Measurements from ENCODE around the gene PTTG1IP.
A peak's percentile ranks its signal among the peaks of the same experiment; 100 is the strongest.

Gene PTTG1IP

DNA sequence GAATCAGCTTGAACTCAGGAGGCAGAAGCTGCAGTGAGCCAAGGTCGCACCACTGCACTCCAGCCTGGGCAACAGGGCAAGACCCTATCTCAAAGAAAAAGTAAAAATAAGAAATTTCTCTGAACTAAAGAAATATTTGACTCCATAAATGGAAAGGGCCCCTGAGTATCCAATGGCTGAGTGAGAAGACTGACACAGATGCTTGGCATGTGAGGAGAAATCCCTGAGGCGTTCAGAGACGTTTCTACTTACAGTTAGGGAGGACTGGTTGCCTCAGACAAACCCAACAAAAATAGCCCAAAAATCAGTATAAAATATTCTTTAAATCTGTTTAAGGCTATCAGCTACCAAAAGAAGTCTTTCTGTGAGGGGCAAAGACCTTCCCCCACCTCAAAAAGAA is 52.6 kb downstream of the PTTG1IP start:
- no peak for DNase-seq (ENCODE audit: low spot score)

DNA sequence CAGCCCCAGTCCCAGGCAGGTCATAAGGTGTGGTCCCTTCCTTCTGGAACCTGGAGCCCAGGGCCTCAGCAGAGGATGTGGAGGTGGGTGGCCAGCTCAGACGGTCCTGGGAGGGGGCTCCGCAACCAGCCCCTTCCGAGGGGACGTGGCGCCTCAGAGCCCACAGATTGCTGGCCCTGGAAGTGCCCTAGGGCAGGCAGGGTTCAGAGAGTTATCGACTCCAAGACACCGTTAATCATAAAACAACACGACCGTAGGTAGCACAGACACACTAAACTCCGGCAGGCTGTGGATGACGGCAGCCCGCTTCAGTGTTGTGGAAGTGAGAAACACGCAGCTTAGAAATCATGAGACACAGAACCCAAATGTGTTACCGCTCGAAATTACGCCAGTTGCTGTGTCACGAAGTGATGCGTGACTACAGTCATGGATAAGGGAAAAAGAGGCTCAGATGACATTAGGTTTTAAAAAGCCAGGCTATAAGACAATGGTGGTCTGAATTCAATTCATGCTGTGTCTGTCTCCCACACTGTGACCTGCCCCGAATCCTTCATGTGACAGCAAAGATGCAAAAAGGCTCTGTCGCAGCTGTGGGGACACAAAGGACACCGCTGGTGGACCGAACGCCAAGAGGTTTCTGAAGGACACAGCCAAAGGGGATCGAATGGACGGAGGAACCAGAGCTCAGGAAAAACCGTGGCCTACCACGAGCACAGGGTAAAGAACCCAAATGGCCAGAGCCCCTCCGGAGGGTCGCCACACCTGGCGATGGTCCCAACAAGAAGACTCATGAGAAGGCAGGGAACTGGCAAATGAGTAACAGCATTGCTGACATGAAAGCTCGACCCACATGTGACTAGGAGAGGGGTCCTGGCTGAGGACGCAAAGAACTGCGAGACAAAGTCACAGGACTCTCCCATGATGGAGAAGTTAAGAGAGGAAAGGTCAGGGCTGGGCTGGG is 53.9 kb downstream of the PTTG1IP start:
- DNase-seq (ENCODE audit: low spot score): no peak

DNA sequence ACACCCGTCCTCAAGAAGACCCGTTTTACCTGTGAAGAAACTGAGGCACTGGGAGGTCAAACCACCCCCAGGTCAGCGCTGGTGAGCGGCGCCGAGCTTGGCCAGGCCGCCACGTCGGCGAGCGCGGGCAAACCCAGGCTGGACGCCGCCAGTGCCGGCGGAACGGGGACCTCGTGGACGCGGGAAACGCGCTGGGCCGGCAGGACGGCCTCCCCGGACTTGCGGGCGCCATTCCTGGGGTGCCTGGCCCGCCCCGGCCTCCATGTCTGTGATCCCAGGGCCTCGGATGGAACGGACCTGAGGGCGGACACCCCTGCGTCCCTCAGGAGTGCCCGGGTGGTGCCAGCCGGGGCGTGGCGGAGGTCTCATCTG is 54.9 kb downstream of the PTTG1IP start:
- no peak for DNase-seq (ENCODE audit: low spot score)

DNA sequence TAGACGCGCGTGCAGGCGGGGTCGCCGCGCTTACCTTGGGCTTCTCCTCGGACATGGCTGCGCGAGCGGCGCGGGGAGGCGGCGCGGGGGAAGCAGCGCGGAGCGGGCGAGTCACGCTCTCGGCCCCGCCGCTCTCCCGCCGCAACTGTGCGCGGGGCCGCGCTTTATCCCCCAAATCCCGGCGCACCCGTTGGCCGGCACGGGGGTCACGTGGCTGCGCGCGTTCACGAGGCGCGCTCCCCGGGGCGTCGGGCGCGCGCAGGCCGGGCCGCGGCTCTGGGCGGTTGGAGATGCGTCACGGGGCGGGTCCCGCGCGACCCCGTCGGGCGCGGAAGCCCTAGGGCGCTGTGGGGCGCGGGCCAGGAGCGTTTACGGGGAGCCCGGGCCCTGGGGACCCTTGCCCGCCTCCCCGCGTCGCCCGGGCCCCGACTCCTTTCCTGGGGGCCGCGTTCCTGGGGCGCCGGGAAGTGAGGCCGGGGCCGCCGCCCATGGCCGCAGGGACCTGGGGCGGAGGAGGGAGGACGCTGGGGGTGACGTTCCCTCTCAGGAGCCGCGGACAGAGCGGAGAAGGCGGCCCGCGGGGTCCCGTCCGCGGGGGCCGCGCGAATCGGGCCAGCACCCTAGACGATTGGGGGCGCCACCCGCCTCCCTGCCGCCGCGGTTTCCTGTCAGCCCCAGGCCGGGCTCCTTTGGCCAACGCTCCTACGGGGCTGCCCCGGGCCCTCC is 55.4 kb downstream of the PTTG1IP start, which contains the start of gene SUMO3:
SUMO3 (minus strand) TSS at position 149 of the 726 bp plus-strand sequence; CDS start at position 55, 94 bp downstream.
- peak; percentile 79 for DNase-seq (ENCODE audit: low spot score)

DNA sequence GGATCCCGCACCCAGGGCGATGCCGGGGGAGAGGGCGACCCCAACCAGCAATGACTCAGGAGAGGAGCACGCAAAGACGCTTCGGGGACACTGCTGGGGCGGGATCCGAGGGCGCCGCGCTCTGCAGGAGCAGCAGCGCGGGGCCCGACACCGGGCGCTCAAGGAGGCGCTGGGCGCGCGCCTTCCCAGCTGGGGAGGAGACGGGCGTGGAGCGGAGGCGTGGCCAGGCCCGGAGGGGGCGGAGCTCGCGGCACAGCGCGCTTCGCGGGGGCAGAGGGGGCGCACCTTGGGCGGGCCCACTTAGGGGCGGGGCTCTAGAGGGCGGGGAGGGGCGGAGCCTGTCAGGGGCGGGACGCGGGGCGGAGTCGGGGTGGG is 56.0 kb downstream of the PTTG1IP start:
- DNase-seq (ENCODE audit: low spot score): peak; percentile 93

DNA sequence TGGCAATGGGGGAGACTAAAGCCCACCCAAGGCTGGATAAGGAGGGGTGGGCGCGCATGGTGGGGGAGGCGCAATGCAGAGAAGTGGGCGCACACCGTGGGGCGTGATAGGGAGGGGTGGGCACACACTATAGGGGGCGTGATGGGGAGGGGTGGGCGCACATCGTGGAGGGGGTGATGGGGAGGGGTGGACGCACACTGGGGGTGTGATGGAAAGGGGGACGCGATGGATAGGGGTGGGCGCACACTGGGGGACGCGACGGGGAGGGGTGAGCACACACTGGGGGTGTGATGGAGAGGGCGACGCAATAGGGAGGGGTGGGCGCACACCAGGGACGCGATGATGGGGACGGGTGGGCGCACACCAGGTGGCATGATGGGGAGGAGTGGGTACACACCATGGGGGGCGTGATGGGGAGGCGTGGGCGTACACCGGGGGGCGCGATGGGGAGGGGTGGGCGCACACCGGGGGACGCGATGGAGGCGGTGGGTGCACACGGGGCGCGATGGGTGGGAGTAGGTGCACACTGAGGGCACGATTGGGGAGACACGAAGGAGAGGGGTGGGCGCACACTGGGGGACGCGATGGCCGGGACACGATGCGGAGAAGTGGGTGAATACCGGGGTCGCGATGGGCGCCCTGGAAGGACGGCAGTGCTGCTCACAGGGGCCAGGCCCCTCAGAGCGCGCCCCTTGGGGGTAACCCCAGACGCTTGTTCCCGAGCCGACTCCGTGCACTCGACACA is 56.6 kb downstream of the PTTG1IP start:
- DNase-seq (ENCODE audit: low spot score): no peak

DNA sequence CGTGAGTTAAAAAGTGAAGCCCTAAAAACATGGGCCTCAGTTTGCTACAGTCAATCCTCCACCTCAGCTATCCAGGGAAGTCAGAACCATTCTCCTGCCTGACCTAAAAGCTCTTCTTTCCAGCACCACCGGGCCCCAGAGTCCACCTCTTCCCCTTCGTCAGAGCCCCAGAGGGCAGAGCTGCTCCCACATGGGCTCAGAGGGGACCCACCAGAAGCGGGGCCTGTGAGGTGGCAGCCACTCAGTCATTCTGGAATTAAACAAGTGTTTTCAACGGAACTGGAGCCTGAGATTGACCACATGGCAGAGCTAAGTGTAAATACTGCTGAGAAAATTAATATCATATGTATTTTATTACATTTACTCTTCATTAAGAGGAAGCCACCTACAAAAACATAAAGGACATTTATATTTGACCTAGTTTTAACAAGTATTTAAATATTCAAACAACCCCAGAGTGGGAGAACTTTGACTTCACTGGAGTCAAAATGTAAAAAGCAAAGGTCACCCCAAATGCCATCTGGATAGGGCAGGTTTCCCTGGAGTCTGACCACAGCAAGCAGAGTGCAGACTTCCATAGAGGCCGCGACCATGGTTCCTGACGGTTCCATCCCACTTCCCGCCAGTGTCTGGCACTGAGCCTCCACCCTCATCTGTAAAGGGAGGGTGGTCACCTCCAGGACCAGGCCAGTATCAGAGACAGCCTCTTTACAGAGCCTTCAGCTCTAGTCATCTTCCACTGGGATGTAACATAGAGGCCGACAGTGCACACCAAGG is 57.5 kb downstream of the PTTG1IP start:
- no peak for DNase-seq (ENCODE audit: low spot score)

DNA sequence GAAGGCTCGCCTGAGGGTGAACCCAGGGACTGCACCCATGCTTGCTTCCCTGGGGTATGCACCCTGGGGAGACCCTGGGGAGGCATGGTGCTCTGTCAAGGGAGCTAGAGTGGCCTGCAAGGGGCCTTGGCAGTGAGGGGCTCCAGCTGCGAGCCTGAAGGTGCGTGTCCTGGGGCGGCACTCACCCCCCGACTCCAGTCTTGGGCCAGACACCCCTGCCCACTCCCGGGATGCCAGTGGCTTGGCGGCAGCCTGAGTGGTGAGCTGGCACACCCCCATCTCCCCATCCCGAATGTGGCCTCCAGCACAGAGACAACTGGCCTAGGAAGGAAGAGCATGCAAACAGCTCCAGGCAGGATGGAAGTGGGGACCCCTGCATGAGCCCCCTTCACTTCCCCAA is 58.3 kb downstream of the PTTG1IP start:
- DNase-seq (ENCODE audit: low spot score): no peak

DNA sequence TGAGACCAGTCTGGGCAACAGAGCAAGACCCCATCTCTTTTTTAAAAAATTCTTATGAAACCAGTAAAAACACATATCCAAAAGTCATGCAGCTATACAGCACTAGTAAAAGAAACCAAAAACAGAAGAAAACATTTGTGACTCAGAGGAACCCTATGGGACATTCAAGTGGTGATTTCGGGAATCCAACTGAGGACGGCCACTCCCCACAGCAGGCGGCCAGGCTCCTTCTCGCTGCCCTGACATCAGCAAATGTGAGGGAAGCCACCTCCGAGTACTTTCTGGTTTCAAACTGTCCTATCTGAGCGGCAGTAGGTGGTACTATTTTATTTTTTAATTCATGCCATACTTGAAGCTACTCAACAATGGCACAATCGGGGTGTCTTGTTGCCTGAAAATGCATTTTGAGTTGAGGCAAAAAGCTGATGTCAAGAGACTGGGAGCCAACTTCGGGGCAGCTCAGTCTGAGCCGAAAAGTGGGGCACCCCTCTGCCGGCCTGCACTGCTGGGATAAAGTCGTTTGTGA is 58.9 kb downstream of the PTTG1IP start:
- DNase-seq (ENCODE audit: low spot score): no peak

DNA sequence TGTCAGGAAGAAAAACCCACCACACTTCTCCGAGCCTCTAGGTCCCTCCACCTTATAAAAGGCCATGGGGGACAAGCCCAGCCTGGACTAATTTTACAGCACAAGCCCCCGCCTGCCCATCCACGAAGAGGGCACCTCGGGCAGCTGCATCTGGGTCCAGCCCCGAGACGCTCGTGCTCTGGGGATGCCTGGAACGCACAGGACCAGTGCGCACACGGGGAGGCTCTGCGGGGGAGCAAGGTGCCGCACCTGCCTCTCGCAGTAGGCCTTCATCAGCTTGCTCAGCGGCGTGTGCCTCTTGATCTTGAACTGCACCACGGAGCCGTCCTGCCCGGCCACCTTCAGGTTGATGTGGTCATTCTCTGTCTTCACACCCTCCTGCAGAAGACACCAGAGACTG is 59.8 kb downstream of the PTTG1IP start:
- no peak for DNase-seq (ENCODE audit: low spot score)

DNA sequence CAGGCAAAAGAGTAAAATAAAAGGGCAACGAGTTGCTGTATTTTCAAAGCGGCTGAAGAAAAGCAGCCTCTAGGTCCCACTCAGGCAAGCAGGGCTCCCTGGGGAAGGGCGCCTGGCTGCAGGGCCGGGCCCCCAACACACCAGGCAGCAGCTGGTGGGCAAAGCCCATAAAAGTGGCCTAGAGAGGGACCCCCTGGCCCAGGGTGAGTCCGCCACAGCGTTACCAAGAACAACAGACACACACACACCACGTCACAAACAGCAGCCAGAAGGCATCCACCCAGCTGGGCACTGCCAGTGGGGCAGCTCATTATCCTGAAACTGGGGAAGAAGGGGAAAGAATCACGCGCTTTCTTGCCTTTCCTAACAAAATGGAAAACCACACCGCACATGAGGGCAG is 60.3 kb downstream of the PTTG1IP start:
- DNase-seq (ENCODE audit: low spot score): no peak

DNA sequence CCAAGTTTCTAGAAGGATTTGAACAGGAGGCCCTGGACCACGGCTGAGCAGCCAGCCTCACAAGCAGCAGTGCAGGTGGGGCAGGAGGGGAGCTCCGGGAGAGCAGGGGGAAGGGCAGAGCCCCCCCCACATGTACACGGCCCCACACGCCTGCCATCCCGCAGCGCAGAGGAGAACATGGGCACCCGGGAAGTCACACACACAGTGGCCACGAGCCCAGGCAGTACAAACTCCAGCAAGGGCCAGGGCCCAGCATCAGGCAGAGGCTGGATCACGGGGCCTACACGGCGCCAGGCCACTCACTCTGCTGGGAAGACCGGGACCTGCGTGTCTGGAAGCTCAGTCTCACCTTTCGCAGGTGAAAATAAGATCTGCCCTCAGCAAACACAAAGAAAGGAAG is 60.9 kb downstream of the PTTG1IP start:
- DNase-seq (ENCODE audit: low spot score): no peak

DNA sequence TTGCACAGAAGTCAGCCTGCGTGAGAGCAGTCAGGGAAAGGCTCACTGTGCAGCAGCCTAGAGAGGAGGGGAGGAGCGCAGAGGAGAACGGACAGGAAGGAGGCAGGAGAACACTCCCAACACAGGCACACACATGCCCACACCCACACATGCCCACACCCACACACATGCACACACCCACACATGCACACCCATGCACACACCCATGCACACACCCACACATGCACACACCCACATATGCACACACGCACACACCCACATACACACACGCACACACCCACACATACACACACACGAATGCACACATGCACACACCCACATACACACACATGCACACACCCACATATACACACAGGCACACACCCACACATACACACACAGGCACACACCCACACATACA is 62.7 kb downstream of the PTTG1IP start:
- no peak for DNase-seq (ENCODE audit: low spot score)

DNA sequence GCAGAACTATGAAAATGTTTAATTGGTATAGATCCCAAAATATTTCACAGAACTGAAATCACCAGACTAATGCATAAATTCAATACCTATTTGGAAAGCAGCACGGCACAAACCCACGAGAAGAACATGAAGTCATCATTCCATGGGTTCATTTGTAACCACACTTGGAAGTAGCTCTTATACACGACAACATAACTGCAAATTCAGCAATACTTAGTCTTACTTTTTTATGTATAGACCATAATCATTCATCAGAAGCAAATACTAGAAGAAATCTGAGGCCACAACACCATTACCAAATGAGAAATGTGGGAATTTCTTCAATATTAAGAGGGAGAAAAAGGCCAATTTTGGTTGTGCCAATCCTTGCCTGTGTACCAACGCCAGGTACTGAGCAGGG is 67.6 kb downstream of the PTTG1IP start:
- DNase-seq (ENCODE audit: low spot score): no peak

DNA sequence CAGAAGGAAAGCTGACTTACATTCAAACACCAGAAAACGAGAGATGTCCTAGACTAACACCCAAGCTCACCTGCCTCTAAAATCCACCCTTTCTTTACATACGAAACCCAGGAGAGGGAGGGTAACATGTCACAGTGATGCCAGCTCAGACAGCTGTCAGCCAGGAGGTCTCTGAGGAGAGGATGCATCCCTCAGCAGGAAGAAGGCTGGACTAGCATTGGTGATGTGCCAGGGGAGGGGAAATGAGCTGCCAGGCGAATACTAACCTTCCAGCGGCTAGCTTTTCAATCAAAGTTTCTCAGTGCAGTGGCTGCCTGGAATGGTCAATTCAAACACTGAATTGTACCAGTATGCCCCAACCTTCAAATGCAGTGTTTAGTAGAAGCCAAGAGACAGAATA is 68.3 kb downstream of the PTTG1IP start:
- DNase-seq (ENCODE audit: low spot score): no peak

DNA sequence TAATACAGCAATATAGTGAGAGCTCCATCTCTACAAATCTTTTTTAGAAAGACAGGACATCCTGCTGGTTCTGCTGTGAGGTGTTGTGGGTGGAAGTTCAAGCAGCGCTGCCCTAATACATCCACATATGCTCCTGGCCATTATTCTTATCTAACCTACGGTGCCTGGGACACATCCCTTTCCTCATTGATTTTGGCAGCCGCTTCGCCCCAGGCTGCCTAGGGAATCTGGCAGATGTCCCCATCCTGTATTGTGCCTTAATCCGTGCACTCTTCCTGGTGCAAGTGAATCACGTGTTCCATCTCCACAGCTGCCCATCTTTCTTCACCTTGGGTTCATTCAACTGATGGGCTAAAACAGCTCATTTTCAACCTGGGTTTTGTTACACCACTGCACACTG is 68.7 kb downstream of the PTTG1IP start:
- no peak for DNase-seq (ENCODE audit: low spot score)

DNA sequence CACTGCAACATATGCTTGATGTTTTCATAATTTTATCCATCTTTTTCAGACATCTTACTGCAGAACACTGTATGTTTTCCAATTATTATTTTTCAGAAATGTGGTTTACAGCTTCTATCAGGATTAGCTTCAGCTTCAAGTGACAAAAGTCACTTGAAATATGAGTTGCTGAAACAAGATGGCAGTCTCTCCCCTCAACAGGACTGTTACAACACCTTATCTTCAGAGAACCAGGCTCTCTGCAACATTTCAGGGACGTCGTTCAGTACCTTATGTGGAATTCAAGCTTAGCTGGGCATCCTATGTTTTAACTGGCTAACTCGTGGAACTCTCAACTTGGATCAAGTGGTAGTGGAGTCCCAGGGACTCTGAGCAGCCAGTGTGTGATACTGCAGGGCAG is 69.8 kb downstream of the PTTG1IP start:
- no peak for DNase-seq (ENCODE audit: low spot score)

DNA sequence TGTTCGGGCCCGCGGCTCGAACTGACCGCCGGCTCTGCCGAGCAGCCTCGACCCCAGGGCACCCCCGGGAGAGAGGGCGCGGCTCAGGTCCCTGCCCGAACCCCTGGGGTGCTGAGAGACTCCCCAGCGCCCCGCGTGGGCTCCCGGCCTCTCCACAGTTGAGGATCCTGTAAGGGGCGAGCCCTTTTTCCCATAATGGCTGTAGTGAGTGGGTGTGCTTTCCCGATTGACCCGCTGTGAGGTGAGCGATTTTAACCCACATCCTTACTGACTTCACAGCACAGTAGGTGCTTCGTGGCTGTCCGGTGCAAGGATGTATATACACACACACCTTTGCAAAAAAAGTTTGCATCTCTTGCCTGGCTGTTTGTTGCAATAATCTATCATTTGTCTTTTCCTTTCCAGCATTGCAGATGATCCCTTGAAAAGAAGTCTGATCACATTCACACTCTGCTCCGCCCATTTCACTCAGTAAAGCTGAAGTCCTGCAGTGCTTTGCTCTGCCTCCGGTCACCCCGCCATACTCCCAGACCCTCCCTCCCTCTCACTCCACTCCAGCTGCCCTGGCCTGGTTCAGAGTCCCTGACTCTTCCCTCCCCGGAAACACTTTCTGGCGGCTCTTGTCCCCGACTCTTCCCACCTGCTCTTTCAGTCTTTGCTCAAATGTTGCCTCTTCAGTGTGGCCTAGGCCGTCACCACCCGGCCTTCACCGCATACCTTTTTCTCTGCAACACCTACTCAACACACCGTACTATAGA is 70.9 kb downstream of the PTTG1IP start:
- no peak for DNase-seq (ENCODE audit: low spot score)

DNA sequence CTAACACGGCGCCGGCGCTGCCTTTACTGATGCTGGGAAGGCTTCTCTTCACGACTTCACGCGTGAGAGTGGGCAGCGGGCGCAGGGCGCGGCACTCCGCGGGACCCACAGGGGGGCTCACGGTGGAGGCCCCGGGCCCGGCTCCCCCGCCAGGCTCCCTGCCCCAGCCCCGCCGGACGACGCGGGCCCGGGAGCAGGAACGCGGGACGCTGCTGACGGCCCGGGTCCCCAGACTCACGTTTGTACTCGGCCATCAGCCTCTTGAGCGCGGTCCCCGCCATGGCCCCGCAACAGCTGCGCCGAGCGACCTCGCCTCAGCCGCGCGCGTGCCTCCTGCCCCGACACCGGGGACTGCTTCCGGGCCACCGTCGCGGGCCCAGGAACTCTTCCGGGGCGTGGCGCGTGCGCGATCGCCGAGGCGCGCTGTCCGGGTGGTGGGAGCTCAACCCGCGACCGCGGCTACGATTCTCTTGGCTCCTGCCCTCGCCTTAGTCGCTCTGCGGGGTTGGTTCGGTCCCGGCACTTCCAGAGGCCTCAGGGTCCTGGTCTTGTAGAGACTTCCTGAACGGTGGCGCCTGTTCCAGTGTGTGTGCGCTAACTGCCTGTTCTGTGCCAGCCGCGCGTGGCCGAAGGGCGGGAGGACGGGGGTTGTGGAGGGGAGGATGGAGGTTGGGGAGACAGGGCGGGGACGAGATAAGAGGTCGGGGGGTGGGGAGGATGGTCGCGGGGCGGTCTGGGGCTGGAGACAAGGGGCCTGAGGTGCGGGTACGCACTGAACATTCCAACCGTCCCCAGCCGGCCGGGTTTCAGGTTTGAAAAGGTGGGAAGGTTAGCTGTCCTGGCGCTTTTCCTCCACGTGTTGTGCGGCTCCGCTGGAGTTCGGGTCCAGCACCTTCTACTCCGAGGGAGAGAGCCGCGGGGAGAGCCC is 71.8 kb downstream of the PTTG1IP start, which contains the start of gene UBE2G2:
UBE2G2 (minus strand) TSS at position 353 of the 928 bp plus-strand sequence; CDS start at position 281, 72 bp downstream.
- peak; percentile 83 for DNase-seq (ENCODE audit: low spot score)
